ENCODE results near the gene HLA-DMA.

Gene HLA-DMA

DNA sequence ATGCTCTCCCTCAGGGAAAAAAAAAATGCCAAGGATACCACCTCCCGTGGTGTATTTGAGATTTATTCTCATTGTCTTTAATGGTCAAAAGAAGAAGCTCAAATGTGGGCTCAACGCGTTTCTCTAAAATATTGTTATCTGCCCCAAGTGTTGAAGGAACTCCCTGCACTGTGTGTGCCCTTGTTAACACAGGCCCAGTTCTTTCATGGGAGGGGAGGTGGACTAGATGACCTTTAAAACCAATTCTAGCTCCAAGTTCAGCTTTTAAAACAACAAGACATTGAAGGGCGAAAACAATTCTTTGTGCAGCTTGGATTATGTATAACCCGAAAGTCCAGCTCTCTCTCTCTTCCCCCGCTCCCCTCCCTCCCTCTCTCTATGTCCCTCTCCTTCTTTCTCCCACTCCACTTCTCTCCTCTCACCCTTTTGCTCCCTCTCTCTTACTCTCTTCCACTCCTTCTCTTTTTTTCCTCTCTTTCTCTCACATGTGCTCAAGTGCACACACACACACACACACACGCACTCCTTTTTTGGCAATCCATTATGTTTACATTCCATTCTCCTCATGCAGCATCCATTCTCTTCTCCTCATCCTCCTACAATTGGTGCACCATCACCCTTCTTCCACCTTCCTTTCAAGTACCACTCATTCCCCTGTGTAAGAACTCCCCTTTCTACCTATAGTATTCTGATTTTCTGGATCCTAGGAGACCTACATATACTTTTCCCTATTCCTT, 20.6 kb downstream of the HLA-DMA start:
- no peak for DNase-seq (ENCODE audit: low read depth)

GRCh38 chr6:32931211-32931610, 21.7 kb downstream of the HLA-DMA start:
- no peak for DNase-seq (ENCODE audit: low read depth)

DNA sequence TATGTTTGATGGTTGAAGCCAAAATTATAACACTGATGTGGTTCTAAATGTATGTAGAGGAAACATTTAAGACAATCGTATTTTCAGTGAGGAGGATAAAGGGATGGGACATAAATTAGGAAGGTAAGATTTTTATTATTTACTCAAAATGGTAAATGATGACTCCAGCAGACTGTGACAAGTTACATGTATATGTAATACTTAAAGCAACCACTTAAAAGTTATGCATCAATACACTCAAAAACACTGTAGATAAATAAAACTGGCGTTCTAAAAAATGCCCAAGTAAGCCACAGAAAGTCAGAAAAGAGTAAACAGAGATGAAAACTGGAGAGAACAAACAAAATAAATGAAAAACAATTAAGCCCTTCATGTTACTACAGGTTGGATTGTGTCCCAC, 30.8 kb downstream of the HLA-DMA start:
- no peak for DNase-seq (ENCODE audit: low read depth)

DNA sequence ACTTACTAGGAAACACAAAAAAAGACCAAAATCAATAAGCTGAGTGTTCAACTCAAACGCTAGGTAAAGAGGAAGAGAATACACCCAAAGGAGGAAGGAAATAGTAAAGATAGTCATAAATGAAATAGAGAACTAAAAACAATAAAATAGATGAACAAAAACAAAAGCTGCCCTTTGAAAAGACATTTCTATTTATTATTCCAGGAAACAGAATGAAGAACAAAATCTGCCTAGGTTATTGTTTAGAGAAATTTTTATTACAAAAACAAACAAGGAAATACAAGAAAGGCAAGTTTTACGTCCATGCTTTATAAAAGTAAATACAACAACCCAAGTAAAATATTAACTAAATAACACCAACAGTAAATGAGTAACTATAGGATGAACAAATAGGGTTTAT, 32.2 kb downstream of the HLA-DMA start:
- no peak for DNase-seq (ENCODE audit: low read depth)

GRCh38 chr6:32912951-32913350, 39.9 kb downstream of the HLA-DMA start:
- no peak for DNase-seq (ENCODE audit: low read depth)

DNA sequence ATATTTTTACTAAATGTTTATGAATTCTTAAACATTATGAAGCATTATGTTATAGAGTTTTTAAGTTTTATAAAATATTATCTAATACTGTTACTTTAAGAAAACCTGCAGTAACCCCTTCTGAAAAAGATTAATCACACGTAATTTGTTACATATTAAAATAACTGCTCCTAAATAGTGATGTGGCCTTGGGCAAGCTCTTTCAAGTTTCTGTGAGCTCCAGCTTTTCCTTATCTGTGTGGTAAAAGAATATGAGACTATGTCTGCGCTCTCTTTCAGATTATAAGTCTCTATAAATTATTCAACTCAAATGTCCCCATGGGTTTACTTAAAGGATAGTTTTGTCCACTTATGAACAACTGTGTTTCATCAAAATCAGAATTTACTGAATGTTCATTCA, 44.0 kb downstream of the HLA-DMA start:
- DNase-seq (ENCODE audit: low read depth): no peak

- no peak for DNase-seq (ENCODE audit: low read depth)
Measured at GRCh38 chr6:32906539-32906938, 46.4 kb downstream of the HLA-DMA start.

- DNase-seq (ENCODE audit: low read depth): no peak
Measured at GRCh38 chr6:32905078-32905477, 47.8 kb downstream of the HLA-DMA start.

- no peak for DNase-seq (ENCODE audit: low read depth)
Measured at GRCh38 chr6:32903952-32904351, 48.9 kb downstream of the HLA-DMA start.
